ENCODE measurements around the gene SLC27A3.

GRCh38 chr1:153798468-153798780 lies 23.2 kb downstream of the SLC27A3 start:
- TF ChIP-seq, protein P1, sequence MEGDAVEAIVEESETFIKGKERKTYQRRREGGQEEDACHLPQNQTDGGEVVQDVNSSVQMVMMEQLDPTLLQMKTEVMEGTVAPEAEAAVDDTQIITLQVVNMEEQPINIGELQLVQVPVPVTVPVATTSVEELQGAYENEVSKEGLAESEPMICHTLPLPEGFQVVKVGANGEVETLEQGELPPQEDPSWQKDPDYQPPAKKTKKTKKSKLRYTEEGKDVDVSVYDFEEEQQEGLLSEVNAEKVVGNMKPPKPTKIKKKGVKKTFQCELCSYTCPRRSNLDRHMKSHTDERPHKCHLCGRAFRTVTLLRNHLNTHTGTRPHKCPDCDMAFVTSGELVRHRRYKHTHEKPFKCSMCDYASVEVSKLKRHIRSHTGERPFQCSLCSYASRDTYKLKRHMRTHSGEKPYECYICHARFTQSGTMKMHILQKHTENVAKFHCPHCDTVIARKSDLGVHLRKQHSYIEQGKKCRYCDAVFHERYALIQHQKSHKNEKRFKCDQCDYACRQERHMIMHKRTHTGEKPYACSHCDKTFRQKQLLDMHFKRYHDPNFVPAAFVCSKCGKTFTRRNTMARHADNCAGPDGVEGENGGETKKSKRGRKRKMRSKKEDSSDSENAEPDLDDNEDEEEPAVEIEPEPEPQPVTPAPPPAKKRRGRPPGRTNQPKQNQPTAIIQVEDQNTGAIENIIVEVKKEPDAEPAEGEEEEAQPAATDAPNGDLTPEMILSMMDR (conservative IDR thresholded peaks at IDR 0.05; ENCODE audit: low read depth, low read length) = no peak
- no peak for TF ChIP-seq EZH2 (IDR thresholded peaks at IDR 0.05; ENCODE audit: borderline replicate concordance, low read depth, low read length, poor library complexity, severe bottlenecking)

Measured in A673 (cell line).